ACC112 (cell line): ENCODE measurements around the gene EGFR.

Source experiments
- H2AFZ ChIP-seq: fragments of 200-600 bp; sonication (generic); one replicate; pipeline ENCODE4 v1.6.0; 2017; ENCODE audit warnings: antibody characterized with exemption, low read length; ENCODE audit not compliant: unreplicated experiment
- H3K27ac ChIP-seq: fragments of 200-600 bp; sonication (generic); 2 replicates; pipeline ENCODE4 v1.5.1; 2014; ENCODE audit warnings: low read depth, mild to moderate bottlenecking, antibody characterized with exemption, low read length, moderate library complexity
- H3K27me3 ChIP-seq: fragments of 200-600 bp; sonication (generic); 2 replicates; pipeline ENCODE4 v1.6.1; 2014; ENCODE audit warnings: mild to moderate bottlenecking, antibody characterized with exemption, low read length, moderate library complexity, mixed read lengths; ENCODE audit not compliant: insufficient read depth
- H3K36me3 ChIP-seq: fragments of 200-600 bp; sonication (generic); 2 replicates; pipeline ENCODE4 v1.6.1; 2016; ENCODE audit warnings: mild to moderate bottlenecking, antibody characterized with exemption, low read length, moderate library complexity, mixed read lengths; ENCODE audit not compliant: insufficient read depth
- H3K4me1 ChIP-seq: fragments of 200-600 bp; sonication (generic); one replicate; pipeline ENCODE4 v1.6.1; 2016; ENCODE audit warnings: low read length, mixed read lengths; ENCODE audit not compliant: insufficient read depth, unreplicated experiment, control insufficient read depth
- H3K4me3 ChIP-seq: fragments of 200-600 bp; sonication (generic); 2 replicates; pipeline ENCODE4 v1.5.1; 2014; ENCODE audit warnings: mild to moderate bottlenecking, low read depth, low read length
- H3K79me2 ChIP-seq: fragments of 200-600 bp; sonication (generic); one replicate; pipeline ENCODE4 v1.6.0; 2016; ENCODE audit warnings: low read length; ENCODE audit not compliant: control insufficient read depth, unreplicated experiment, insufficient read depth

EGFR gene

DNA sequence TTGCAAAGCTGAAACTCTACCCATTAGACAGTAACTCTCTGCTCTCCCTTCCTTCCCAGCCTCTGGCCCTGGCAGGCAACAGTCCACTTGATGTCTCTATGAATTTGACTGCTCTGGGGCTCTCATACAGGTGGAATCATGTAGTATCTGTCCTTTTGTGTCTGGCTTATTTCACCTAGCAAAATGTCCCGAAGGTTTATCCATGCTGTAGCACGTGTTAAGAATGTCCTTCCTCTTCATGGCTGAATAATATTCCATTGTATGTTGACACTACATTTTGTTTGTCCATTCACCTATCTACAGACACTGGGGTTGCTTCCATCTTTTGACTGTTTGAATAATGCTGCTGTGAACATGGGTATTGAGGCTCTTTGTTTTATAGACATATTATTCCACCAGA is 128.9 kb downstream of the EGFR start:
- Histone ChIP-seq H3K79me2 (no peaks in the 10 kb centered on the region), H3K27ac (no peak overlapping the region), H3K4me1 (peaks cover 16% of the 10 kb centered on the region), H3K36me3 (peaks cover 46% of the 10 kb centered on the region), H2AFZ (no peak overlapping the region), H3K27me3 (no peaks in the 10 kb centered on the region), H3K4me3 (no peak overlapping the region)

DNA sequence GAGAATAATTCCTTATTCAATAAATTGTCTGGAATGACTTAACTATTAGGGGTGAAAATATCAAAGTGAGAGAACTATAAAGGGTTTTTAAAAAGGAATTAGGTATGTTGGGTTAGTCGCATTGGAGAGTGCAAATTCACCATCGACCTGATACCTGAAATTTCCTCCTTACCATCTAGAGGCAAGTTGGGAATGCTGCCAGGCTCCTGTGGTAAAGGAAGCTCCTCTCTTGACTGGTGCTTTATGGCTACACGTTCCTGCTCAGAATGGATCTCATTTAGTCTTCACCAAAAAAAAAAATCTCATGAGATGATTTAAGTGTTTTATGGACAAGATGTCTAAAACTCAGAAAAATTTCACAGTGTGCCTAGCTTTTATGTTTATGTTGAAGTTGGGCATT is 129.8 kb downstream of the EGFR start:
- H3K79me2 ChIP-seq, result no peaks in the 10 kb centered on the region
- no peaks in the 10 kb centered on the region for H3K27me3 ChIP-seq
- H3K27ac ChIP-seq, result peak overlapping the region; percentile 39
- no peak overlapping the region for H2AFZ ChIP-seq
- H3K4me3 ChIP-seq, result no peak overlapping the region
- H3K36me3 ChIP-seq, result peaks cover 39% of the 10 kb centered on the region
- peaks cover 16% of the 10 kb centered on the region for H3K4me1 ChIP-seq

DNA sequence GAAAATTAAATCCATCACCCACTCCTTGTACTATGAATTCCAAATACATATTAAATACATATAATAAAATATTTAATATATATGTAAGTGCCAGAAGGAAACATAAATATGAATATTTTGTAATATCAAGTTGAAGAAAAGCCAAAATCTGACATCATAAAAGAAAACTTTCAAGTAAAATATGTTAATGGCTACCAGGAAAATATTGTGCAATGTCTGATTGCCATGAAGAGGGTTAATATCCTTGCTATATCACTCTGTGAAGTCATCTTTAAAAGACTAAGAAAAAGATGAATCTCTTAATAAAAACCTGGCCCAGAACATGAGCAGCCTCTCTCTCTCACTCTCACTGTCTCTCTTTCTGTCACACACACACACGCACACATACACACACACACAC is 130.2 kb downstream of the EGFR start:
- Histone ChIP-seq H3K27me3 (no peaks in the 10 kb centered on the region), H3K79me2 (no peaks in the 10 kb centered on the region), H3K36me3 (peaks cover 37% of the 10 kb centered on the region), H3K4me1 (peaks cover 16% of the 10 kb centered on the region), H3K27ac (peak overlapping the region; percentile 39), H2AFZ (no peak overlapping the region), H3K4me3 (no peak overlapping the region)

DNA sequence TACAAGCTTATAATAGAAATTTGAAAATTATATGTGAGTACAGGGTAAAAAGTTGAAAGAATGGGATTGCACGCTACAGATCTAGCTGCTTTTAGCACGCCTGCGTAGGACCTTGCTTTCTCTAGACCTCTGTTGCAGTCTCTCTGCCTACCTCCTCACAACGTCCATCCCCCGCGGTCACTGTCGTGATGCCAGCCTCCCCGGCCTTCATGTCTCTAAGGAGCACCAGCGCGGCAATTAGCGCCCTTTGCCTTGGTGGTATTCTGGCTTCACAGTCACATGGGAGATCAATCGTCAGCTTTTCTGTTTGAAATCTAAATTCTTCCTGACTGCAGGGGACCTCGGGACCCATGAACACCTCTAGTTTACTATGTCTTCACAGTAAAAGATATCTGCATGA is 131.3 kb downstream of the EGFR start:
- Histone ChIP-seq H2AFZ (no peak overlapping the region), H3K27ac (no peak overlapping the region), H3K79me2 (no peaks in the 10 kb centered on the region), H3K4me1 (peaks cover 14% of the 10 kb centered on the region), H3K27me3 (no peaks in the 10 kb centered on the region), H3K4me3 (no peak overlapping the region), H3K36me3 (peaks cover 44% of the 10 kb centered on the region)

DNA sequence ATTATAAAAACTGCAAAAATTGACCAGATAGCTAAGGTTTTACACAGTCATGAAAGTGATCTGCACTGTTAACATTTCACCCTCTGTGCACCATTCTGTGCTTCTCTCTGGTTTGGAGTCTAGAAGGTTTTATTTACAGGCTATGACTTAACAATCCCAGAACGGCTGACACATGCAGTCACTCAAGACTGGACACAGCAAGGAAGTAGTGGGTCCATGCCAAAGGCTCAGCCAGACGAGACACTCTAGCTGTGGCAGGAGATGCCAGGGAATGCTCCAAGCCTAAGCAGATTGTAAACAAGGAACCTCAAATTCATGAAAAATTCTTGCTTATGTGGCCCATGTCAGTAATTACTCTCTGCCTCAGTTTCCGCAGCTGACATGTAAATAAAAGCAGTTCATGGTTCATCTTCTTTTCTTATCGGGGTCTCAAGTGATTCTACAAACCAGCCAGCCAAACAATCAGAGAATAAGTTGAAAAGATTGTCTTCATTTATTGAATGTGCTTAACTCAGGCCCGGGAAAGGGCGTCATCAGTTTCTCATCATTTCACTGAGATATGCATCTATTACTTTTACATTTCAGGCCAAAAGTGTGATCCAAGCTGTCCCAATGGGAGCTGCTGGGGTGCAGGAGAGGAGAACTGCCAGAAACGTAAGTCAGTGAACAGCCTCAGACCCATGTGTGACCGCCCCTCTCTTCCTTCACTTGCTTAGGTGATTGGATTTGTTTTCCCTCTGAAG is 132.1 kb downstream of the EGFR start:
- no peaks in the 10 kb centered on the region for H3K79me2 ChIP-seq
- no peak overlapping the region for H3K27ac ChIP-seq
- no peak overlapping the region for H2AFZ ChIP-seq
- no peak overlapping the region for H3K4me3 ChIP-seq
- H3K27me3 ChIP-seq, result no peaks in the 10 kb centered on the region
- peaks cover 45% of the 10 kb centered on the region for H3K36me3 ChIP-seq
- H3K4me1 ChIP-seq, result peaks cover 8% of the 10 kb centered on the region

DNA sequence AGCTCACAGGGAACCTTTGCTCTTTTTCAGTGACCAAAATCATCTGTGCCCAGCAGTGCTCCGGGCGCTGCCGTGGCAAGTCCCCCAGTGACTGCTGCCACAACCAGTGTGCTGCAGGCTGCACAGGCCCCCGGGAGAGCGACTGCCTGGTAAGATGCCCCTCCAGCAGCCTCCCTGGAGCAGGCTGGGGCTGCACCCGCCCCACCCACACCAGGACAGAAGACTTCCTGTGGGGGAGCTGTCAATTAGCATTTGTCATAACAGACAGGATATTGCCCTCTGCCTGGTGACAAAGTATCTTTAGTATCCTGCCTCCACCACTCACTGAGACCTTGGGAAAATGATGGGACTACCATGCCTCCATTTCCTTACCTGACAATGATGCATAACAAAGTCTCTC is 133.7 kb downstream of the EGFR start:
- H3K36me3 ChIP-seq, result peaks cover 42% of the 10 kb centered on the region
- H2AFZ ChIP-seq, result no peak overlapping the region
- H3K27ac ChIP-seq, result no peak overlapping the region
- peaks cover 13% of the 10 kb centered on the region for H3K4me1 ChIP-seq
- H3K27me3 ChIP-seq, result no peaks in the 10 kb centered on the region
- no peak overlapping the region for H3K4me3 ChIP-seq
- H3K79me2 ChIP-seq, result no peaks in the 10 kb centered on the region

DNA sequence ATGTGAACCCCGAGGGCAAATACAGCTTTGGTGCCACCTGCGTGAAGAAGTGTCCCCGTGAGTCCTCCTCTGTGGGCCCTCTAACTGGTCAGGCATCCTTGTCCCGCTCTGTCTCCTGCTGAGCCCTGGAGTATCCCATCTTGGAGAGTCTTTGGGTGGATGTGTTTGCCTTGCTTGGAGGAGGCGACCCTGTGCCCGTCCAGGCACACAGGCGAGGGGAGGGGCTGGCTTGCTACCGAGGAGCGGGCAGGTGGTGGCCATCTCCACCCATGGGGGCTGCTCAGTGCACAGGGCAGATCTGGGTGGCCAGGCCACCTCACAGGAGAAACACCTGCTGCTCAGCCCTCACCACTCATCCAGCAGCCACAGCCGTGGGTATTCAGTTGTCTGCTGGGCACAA is 135.3 kb downstream of the EGFR start:
- H3K27me3 ChIP-seq, result no peaks in the 10 kb centered on the region
- H3K4me3 ChIP-seq, result no peak overlapping the region
- peaks cover 46% of the 10 kb centered on the region for H3K36me3 ChIP-seq
- no peaks in the 10 kb centered on the region for H3K79me2 ChIP-seq
- no peak overlapping the region for H2AFZ ChIP-seq
- H3K4me1 ChIP-seq, result peaks cover 19% of the 10 kb centered on the region
- H3K27ac ChIP-seq, result no peak overlapping the region

DNA sequence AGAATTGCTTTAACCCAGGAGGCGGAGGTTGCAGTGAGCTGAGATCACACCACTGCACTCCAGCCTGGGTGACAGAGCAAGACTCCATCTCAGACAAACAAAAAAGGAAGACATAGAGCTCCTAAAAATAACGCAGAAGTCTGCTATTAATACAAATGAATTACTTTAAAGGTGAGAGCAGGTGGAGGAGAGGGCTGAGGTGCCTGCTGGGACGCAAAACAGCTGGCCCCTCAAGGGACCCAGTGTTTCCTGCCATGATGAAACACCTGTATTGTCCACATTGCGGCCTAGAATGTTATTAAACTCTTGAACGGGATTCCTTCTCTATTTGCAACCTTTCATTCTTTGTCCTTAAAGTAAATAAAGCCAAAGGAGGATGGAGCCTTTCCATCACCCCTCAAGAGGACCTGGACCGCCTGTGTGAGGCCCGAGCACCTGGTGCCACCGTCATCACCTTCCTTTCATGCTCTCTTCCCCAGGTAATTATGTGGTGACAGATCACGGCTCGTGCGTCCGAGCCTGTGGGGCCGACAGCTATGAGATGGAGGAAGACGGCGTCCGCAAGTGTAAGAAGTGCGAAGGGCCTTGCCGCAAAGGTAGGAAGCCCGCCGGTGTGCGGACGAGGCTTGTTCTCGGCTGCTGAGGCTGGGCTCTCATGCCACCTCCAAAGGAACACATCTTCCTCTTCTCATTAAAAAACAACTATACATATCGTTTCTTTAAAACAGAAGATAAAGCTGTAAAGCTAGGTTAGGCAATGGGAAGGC is 136.7 kb downstream of the EGFR start:
- H3K27ac ChIP-seq, result no peak overlapping the region
- no peaks in the 10 kb centered on the region for H3K27me3 ChIP-seq
- peaks cover 57% of the 10 kb centered on the region for H3K36me3 ChIP-seq
- H3K4me3 ChIP-seq, result no peak overlapping the region
- no peaks in the 10 kb centered on the region for H3K79me2 ChIP-seq
- H3K4me1 ChIP-seq, result peaks cover 26% of the 10 kb centered on the region
- H2AFZ ChIP-seq, result no peak overlapping the region

DNA sequence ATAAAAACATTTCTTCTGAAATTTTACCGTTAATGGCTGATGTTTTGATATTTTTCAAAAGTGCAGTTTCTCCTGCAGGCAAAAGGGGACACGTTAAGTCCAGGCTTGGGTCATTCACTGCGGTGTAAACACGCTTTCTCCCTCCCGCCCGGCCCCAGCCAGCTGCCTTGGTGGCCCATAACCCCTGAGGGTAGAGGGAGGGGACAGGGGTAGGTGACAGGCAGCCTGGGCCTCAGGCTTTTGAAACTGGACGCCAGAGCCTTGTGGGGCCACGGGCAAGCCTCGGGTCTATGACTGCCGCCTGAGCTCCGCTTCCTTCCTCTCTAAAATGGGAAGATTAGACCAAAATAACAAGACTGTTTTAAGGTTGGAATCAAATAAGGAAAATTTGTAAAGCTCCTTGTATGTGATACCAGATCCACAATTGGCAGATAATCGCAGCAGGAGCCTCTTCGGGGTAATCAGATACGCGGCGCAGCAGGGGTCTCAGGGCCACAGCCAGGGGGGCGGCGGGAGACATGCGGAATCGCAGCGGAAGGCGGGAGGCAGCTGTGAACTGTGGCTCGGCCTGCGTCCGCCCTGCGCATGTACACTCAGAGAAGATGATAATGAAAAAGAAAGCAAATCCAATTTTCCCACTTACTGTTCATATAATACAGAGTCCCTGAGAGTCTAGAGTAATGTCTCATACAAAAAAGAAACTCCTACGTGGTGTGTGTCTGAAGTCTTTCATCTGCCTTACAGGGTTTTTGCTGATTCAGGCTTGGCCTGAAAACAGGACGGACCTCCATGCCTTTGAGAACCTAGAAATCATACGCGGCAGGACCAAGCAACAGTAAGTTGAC is 138.3 kb downstream of the EGFR start:
- no peak overlapping the region for H3K4me3 ChIP-seq
- no peaks in the 10 kb centered on the region for H3K27me3 ChIP-seq
- H3K27ac ChIP-seq, result 0 out of 2 replicates have a peak overlapping the region, but pooled peaks have one; percentile 5
- H3K4me1 ChIP-seq, result peaks cover 26% of the 10 kb centered on the region
- H2AFZ ChIP-seq, result no peak overlapping the region
- peaks cover 64% of the 10 kb centered on the region for H3K36me3 ChIP-seq
- no peaks in the 10 kb centered on the region for H3K79me2 ChIP-seq

DNA sequence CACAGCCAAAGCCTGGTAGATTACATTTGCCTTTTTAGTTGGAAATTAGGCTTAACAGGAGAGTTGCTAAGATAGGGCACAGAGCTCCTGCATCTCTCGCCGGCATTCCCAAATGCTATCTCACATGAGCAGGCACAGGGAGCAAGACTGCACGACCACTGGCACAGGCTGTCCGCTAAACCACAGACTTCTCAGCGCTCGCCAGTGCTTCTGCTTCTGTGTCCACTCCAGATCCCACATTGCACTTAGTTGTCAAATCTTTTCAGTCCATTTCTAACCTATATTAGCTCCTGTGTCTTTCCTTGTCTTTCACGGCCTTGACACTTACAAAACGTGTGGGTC is 138.9 kb downstream of the EGFR start:
- Histone ChIP-seq H3K79me2 (no peaks in the 10 kb centered on the region), H3K27ac (no peak overlapping the region), H3K36me3 (peaks cover 60% of the 10 kb centered on the region), H3K27me3 (no peaks in the 10 kb centered on the region), H3K4me1 (peaks cover 26% of the 10 kb centered on the region), H2AFZ (no peak overlapping the region), H3K4me3 (no peak overlapping the region)
